ENCODE measurements around the gene LCN2.

Gene LCN2

DNA sequence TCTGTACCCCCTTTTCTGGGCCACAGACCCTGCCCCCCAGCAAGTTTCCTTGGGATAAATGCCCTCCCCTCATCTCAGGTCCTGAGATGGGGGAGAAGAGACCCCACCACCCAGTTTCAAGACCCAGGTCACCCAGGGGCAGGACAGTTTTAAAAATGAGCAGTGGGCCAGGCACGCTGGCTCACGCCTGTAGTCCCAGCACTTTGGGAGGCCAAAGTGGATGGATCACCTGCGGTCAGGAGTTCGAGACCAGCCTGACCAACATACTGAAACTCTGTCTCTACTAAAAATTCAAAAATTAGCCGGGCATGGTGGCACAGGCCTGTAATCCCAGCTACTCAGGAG is 27.8 kb upstream of the LCN2 start:
- H3K4me3 ChIP-seq (ENCODE audit: low read depth, low read length): no peak overlapping the region
- no peak for DNase-seq
- TF ChIP-seq, protein P1, sequence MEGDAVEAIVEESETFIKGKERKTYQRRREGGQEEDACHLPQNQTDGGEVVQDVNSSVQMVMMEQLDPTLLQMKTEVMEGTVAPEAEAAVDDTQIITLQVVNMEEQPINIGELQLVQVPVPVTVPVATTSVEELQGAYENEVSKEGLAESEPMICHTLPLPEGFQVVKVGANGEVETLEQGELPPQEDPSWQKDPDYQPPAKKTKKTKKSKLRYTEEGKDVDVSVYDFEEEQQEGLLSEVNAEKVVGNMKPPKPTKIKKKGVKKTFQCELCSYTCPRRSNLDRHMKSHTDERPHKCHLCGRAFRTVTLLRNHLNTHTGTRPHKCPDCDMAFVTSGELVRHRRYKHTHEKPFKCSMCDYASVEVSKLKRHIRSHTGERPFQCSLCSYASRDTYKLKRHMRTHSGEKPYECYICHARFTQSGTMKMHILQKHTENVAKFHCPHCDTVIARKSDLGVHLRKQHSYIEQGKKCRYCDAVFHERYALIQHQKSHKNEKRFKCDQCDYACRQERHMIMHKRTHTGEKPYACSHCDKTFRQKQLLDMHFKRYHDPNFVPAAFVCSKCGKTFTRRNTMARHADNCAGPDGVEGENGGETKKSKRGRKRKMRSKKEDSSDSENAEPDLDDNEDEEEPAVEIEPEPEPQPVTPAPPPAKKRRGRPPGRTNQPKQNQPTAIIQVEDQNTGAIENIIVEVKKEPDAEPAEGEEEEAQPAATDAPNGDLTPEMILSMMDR (IDR thresholded peaks at IDR 0.05; ENCODE audit: low read depth, low read length, missing control alignments): no peak
- peaks cover 25% of the 10 kb centered on the region for H3K36me3 ChIP-seq (replicated peaks)
- in situ Hi-C loops (cut with HindIII; ENCODE audit: low pct_ligation_motif_present, low sequenced_read_pairs): no loop called here
- H3K27me3 ChIP-seq (replicated peaks): no peaks in the 10 kb centered on the region
- H3K27ac ChIP-seq: no peak overlapping the region

DNA sequence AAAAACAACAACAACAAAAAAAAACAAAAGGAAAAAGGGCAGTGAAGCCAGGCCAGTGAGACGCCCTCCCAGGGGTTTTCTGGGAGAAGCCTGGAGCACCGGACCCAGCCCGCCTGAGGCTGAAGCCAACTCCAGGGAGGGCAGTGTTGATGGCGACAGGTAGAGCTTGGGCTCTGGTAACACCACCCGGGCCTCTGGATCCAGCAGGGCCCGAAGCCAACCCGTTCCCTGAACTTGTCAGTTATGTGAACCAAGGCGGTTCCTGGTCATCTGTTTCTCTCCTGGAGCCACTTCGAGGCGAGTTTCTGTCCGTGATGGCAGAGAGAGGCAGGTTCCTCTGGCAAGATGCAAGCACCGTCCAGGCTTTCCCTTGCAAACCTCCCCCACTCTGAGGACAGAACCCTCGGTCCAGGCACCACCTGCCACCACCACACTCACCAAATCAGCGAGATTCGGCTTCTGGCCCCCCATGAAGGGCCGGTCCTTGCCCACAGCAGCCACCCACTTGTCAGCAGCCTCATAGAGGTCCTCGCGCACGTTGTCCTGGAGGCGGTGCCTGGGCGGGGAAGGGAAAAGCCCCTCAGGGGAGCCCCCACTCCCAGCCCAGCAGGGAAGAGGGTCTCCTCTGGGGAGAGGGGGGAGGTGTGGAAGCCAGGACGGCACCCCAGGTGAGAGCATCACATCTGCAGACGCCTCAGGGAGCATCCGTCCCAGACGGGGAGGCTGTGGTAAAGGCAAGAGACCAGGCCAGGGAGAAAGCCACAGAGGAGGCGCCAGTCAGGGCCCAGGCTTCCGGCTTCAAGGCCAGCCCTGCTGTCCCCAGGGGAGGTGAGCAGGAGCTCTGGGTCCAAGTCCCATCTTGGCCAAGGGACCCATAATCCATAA is 27.1 kb upstream of the LCN2 start:
- DNase-seq: no peak
- Histone ChIP-seq H3K4me3 (ENCODE audit: low read depth, low read length) (no peak overlapping the region), H3K36me3 (replicated peaks) (peaks cover 25% of the 10 kb centered on the region), H3K27me3 (replicated peaks) (no peaks in the 10 kb centered on the region), H3K27ac (no peak overlapping the region)
- TF ChIP-seq, protein P1 (IDR thresholded peaks at IDR 0.05; ENCODE audit: low read depth, low read length, missing control alignments): no peak
- in situ Hi-C loops (cut with HindIII; ENCODE audit: low pct_ligation_motif_present, low sequenced_read_pairs): no loop called here

DNA sequence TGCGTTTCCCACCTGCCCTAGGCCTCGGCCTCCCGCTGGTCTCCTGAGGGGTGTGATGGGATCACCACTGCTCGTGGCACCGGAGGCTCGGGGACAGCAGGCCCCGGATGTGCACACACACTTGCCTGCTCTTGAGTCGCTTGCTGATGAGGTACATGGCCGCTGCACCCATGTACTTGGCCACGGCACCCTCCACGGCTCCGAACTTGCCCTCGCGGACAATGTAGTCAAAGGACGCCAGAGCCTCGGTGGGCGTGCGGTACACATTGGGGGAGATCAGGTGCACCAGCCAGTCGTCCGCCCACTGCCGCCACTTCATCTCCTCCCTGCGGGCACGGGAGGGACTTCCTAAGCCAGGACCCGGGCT is 26.5 kb upstream of the LCN2 start:
- in situ Hi-C loops (cut with HindIII; ENCODE audit: low pct_ligation_motif_present, low sequenced_read_pairs): no loop called here
- DNase-seq: no peak
- TF ChIP-seq, protein P1 (IDR thresholded peaks at IDR 0.05; ENCODE audit: low read depth, low read length, missing control alignments): no peak
- peaks cover 25% of the 10 kb centered on the region for H3K36me3 ChIP-seq (replicated peaks)
- no peak overlapping the region for H3K27ac ChIP-seq
- no peaks in the 10 kb centered on the region for H3K27me3 ChIP-seq (replicated peaks)
- no peak overlapping the region for H3K4me3 ChIP-seq (ENCODE audit: low read depth, low read length)

DNA sequence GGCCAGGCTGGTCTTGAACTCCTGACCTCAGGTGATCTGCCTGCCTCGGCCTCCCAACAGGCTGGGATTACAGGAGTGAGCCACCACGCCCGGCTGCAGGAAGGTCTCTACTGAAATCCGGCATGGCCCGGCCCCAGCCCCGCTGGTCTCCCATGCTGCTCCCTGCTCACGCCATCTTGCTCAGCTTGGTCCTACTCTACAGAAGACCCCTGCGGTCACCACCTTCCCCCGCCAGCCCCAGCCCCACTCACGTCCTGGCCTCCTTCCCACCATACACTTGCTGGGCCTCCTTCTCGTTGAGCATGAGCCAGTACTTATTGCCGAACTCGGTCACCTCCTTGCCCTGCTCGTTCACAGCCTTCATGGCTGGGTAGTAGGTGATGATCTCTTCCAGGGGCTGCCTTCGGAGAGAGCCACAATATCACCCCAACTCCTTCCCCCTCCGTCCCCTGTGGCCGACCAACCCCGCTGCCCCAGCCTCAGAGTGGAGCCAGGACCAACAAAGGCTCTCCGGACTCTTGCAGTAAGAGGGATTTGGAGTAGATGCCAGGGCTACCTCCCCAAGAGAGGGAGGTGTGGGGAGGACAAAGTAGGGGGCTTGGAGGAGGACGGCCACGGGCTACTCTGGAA is 25.7 kb upstream of the LCN2 start:
- Histone ChIP-seq H3K27me3 (replicated peaks) (no peaks in the 10 kb centered on the region), H3K4me3 (ENCODE audit: low read depth, low read length) (no peak overlapping the region), H3K27ac (no peak overlapping the region), H3K36me3 (replicated peaks) (peaks cover 25% of the 10 kb centered on the region)
- no peak for DNase-seq
- TF ChIP-seq, protein P1 (IDR thresholded peaks at IDR 0.05; ENCODE audit: low read depth, low read length, missing control alignments): no peak
- in situ Hi-C loops (cut with HindIII; ENCODE audit: low pct_ligation_motif_present, low sequenced_read_pairs): no loop called here

GRCh38 chr9:128124451-128124850 is 24.8 kb upstream of the LCN2 start:
- Histone ChIP-seq H3K36me3 (replicated peaks) (peaks cover 25% of the 10 kb centered on the region), H3K27ac (no peak overlapping the region), H3K27me3 (replicated peaks) (no peaks in the 10 kb centered on the region), H3K4me3 (ENCODE audit: low read depth, low read length) (no peak overlapping the region)
- in situ Hi-C loops (cut with HindIII; ENCODE audit: low pct_ligation_motif_present, low sequenced_read_pairs): no loop called here
- no peak for DNase-seq
- TF ChIP-seq, protein P1 (IDR thresholded peaks at IDR 0.05; ENCODE audit: low read depth, low read length, missing control alignments): no peak

All from brain microvascular endothelial cell (primary cell).